DMS 273 treated with DMSO at 0.1 percent for 48 hours (cell line): ENCODE data around the gene PDE6A.
"Not testable (repeated sequence)": the region's sequence is repeated elsewhere in the genome, so short reads cannot be mapped to it uniquely, and the experiment has no call there.

Experiments
- DNase-seq: peaks from one replicate; lab custom pipeline; 2025; lab: John Stamatoyannopoulos, UW

The PDE6A gene

GRCh38 chr5:149860801-149861322 is 83.7 kb downstream of the PDE6A start:
- DNase-seq, result no peak

GRCh38 chr5:149859746-149860145 is 84.8 kb downstream of the PDE6A start:
- no peak for DNase-seq

GRCh38 chr5:149858481-149858880 is 86.1 kb downstream of the PDE6A start:
- not testable (repeated sequence) for DNase-seq

GRCh38 chr5:149857499-149857898 is 87.1 kb downstream of the PDE6A start:
- DNase-seq, result no peak

GRCh38 chr5:149855366-149855765 is 89.2 kb downstream of the PDE6A start:
- no peak for DNase-seq

- DNase-seq, result no peak
Measured at GRCh38 chr5:149854866-149855265, 89.7 kb downstream of the PDE6A start.

- no peak for DNase-seq
Measured at GRCh38 chr5:149853701-149854100, 90.9 kb downstream of the PDE6A start.

- DNase-seq, result no peak
Measured at GRCh38 chr5:149853331-149853648, 91.3 kb downstream of the PDE6A start.

GRCh38 chr5:149852641-149853330 is 91.8 kb downstream of the PDE6A start:
- no peak for DNase-seq

- DNase-seq, result no peak
Measured at GRCh38 chr5:149851211-149851610, 93.4 kb downstream of the PDE6A start.

- DNase-seq, result no peak
Measured at GRCh38 chr5:149849966-149850910, 94.4 kb downstream of the PDE6A start.

GRCh38 chr5:149849280-149849965 is 95.2 kb downstream of the PDE6A start:
- no peak for DNase-seq

GRCh38 chr5:149847611-149848010 is 97.0 kb downstream of the PDE6A start:
- DNase-seq, result no peak

GRCh38 chr5:149846021-149846420 is 98.6 kb downstream of the PDE6A start:
- DNase-seq, result no peak

GRCh38 chr5:149845601-149846000 is 99.0 kb downstream of the PDE6A start:
- DNase-seq, result no peak

GRCh38 chr5:149841851-149842793 is 102.5 kb downstream of the PDE6A start:
- no peak for DNase-seq

GRCh38 chr5:149840226-149840825 is 104.3 kb downstream of the PDE6A start:
- no peak for DNase-seq

- DNase-seq, result no peak
Measured at GRCh38 chr5:149839761-149840160, 104.8 kb downstream of the PDE6A start.

- DNase-seq, result no peak
Measured at GRCh38 chr5:149838881-149839739, 105.5 kb downstream of the PDE6A start.

- DNase-seq, result no peak
Measured at GRCh38 chr5:149837680-149838269, 106.8 kb downstream of the PDE6A start.
